ENCODE measurements around the gene COL8A1.

Gene COL8A1

DNA sequence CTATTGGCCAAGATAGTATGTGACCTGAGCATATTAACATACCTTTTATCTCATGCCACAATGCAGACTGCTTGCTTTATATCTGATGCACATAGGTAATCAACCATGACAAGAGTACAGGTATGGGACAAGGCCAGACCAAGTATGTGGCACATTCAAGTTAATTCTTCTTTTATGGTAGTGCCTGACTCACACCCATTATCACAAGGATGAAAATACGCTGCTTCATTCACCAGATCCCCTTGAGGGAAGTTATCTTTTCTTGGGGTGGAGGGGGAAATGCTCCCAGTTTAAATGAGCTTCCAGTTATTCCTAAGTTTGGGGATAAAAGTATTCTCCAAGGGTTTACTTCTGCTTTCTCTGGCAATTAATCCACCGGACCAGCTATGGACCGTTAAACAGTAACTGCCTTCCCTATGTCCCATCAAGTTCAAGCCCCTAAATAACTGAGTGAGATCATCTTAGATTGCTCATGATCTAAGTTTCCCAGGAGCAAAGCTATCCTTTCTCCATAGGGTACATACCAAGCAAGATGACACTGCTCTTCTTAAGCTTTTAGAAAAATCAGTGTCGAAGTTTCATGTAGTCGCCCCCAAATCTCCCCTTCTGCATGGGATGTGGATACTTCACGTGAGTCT lies 1.9 kb downstream of the COL8A1 start:
- no peak for DNase-seq

DNA sequence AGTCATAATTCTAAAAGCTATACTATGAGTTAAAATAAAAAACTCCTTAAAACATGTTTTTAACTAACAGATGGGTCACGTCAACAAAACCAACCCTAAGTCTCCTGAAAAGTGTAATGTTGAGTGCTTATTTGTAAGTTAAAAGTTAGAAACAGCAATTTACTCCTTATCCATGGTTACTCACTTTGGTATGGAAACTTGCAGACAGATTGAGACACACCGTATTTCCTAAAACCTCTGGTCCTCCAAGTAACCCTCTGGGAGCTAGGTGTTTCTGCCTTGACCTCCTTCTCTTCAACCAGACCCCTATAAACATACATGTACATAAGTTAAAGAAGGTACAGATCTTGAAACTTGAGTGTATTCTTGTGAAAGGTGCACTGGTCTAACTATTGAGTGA lies 3.1 kb downstream of the COL8A1 start:
- DNase-seq, result no peak

DNA sequence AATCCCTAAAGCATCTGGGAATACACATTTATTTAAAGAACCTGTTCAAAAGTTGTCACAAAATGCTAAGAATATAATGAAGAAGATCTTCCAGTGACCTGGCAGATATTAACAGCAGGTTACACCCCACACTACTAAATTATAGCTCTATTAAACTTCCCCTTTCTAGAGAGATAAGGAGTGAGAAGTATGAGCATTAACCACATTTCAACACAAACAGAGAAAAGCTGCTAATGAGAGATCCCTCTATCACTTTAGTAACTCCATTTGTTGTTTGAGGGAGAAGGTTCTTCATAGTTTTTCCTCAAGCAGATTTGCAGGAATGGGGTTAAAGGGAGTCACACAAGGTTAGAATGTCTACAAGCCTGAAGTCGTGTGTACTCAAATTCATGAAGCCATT lies 3.6 kb downstream of the COL8A1 start:
- no peak for DNase-seq

DNA sequence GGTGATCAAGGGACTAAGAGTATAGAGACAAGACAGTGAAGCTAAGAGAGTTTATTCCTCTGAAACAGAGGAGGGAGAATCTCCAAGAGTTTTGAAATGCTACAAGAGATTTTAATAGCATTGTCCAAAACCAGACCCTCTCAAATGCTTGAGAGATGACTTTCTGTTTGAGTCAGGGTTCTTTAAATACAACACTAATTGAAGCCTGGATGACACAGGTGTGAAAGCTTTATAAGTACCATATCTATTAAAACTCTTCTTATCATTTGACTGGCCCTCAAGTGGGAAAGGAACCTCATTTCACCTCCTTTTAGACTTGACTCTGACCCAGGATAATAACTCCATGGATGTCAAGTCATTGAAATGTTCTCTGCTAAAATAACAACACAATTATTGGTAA lies 5.6 kb downstream of the COL8A1 start:
- DNase-seq, result no peak

DNA sequence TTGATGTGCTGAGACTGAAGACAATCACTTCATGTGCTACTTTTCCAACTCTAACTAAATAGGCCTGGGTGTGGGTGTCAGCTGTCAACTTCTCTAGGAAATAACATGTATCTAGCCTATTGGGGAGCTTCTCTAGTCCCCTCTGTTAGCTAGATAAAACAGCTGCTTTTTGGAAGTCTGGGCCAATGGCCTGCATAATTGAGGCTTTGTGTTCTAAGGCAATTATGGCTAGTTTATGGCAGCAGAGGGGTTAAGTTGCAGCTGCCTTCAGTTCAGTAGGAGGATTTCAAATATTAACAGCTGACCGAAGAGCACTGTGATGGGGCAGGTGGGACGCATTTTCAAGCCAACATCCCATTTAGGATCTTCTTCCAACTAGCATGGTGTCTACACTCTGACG lies 6.4 kb downstream of the COL8A1 start:
- no peak for DNase-seq

DNA sequence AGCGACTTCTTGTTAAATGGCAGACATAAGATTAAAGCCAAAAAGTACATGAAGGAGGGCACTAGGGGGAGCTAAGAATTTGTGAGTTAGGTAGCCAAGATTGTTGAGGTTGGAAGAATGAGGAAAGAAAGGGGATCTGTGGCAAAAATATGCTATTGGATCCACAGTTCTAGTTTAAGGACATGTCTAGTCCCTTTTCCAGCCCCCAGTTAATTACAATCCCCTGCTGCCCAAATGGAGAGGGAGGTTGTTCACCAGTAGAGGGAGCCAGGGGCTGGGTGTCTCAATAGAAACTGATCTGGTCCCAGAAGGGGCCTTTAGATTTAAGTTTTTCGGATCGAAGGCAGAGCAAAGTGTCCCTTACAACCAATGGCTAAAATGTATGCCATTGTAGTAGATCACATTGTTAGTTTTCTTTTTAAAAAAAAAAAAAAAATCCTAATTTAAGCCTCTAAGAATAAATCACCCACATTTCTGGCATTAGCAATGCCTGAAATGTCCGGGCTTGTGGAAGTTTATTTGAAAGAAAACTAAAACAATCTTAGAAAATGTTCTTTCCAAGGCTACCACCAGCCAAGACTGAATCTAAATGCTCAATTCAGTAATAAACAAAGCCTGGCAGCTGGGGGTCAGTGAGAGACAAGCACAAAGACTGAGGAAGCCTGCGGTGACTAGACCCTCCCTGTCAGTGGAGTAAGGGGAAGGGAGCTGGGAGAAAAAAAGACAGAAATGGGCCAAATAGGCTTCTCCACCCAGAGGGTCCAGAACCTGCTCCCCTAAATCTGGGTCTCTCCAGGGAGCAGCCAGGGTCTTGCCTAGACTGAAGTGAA lies 7.1 kb downstream of the COL8A1 start:
- DNase-seq, result no peak

DNA sequence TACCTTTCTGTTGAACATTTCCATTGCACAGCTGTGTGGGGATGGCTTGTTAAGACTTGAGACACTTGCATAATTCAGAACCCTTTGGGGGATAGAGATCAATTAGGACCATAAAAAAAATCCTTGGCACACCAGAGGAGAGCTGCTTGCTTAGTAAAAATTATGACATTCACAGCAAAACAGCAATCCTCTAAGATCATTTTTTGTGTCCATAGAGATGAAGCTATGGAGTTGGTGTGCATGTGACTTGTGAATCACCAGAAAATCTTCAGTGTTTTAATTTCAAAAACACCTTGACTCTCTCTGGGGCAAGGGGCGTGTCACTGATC lies 7.7 kb downstream of the COL8A1 start:
- DNase-seq, result no peak

DNA sequence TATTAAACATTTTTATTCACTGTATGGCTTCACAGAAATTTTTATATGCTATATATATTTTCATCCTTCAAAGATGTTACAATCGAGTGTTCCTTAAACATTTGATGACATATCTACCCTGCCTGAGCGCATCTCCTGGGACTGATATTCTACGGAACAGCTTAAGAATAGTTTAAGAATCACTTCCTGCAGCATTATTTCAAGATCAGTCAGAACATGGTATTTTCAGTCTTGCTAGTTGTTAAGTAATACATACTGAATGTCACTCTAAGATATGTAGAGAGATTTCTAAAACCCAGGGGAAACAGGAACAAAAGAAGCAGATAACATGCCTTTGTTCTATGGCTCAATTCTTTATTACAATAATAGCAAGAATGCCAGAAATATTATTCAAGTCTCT lies 8.7 kb downstream of the COL8A1 start:
- no peak for DNase-seq

DNA sequence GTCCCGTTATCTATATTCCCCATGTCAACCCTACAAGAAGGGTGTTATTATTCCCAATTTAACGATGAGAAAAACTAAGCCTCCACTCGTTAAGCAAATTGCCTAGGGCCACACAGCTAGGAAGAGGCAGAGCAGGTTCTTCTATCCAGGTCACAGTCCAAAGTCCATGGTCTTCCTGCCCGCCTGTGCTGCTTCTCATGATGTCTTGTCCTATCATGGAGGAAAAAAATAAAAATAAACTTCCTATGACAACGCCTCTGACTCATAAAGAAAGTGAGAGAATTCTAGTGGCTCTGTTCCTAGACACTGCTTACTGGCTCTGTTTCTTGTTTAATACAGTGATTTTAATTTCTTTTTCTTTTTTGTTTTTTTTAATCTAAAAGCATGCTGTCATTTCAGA lies 9.7 kb downstream of the COL8A1 start:
- DNase-seq, result no peak

DNA sequence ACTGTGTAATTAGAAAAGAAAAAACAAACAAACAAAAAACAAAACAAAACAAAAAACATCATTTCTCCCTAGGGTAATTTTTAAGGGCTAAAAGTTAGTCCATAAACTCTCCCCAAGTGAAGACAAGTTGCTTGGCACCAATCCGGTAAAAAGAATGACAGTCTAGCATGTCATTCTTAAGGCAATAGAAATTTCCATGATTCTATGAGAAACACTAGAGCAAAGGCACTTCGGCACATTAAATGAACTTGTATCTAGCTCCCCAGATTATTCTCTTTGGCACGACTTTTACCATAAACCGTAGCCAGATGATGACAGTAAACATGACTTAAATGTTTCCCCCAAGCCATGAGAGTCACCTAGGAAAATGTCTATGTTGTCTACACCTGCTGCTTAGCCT lies 10.1 kb downstream of the COL8A1 start:
- no peak for DNase-seq

DNA sequence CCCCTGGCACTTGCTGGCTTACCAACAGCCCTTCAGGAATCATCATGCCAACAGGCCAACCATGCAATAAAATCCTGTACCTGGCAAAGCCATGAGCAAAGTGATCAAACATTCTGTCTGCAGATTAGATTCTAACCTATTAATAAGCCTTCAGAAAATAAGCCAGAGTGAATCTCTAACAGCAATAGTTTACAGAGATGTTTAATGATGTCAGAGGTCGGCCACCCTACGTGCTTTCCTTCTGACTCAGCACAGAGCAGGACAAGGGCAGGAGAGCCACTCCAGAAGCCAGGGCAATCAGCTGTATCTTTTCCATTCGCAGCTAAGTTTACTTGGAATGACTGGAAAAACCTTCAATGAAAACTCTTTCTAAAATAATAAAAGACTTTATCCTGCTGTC lies 13.1 kb downstream of the COL8A1 start:
- no peak for DNase-seq

DNA sequence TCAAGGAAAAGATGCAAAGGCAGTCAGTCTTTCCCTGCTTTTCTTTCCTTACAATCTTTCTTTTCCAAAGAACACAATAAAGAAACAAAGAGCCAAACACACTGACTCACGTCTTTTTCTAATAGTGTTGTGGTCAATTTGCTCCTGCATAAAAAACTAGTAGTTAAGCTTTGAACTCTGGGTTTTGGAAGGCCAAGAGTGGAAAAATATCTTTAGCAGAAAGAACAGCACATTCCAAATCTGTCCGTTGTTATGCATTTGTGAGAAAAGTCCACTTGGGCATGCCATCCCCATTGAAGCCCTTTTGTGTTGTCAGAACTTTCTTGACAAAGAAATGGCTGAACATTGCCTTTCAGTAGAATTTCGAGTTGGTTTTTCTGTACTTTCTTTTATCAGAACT lies 18.2 kb downstream of the COL8A1 start:
- DNase-seq, result no peak

DNA sequence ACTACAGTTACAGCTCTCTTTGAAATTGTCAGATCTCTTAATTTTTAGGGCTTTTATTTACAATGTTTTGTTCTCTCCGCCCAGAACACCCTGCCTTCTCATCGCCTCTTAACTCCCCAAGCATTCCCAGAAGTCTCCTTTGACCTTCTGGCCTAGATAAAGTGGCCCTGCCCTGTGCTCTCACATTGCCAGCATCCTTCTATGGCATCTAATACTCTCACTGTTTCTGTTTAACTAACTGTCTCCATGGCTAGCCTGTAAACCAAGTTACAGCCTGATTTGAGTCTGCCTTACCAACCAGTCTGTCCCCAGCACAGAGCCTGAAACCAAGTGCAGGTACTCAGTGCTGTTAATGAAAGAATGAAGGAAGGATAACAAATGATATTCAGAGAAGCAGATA lies 19.9 kb downstream of the COL8A1 start:
- DNase-seq, result no peak

DNA sequence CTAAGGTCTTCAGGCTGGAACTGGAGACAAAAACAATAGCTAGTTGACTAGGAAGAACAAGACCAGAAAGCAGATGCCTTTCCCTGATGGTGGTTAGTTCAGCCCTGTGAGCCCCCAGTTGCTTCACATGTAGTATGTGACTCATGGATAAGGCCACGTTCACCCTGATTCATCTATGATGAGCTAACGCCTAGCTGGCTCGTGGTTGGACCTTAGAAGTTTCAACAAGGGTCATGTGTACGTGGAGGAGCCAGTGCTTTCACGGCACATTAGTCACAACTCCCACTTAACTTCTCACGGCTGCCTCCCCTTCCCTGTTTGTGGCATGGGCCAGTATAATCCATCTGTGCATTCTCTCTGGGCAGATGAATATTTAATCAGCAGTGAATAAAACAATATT lies 20.6 kb downstream of the COL8A1 start:
- no peak for DNase-seq

DNA sequence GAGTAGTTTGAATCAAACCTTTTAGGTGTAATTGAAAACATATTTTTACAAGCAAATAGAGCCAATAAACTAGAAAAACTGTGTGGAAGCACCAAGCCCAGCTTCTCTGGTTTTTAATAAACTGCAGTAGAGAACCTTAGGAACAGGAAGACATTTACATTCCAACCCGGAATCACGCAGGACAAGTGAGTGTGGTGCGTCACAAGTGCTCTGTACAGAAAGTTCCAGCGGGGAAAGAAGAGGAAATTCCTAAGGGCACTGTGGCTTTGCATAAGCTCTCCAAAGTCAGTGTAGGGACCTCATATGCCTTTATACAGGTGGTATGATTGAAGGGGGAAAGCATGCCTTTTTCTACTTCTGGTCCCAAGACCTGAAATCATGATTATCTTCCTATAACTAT lies 21.6 kb downstream of the COL8A1 start:
- DNase-seq, result no peak

DNA sequence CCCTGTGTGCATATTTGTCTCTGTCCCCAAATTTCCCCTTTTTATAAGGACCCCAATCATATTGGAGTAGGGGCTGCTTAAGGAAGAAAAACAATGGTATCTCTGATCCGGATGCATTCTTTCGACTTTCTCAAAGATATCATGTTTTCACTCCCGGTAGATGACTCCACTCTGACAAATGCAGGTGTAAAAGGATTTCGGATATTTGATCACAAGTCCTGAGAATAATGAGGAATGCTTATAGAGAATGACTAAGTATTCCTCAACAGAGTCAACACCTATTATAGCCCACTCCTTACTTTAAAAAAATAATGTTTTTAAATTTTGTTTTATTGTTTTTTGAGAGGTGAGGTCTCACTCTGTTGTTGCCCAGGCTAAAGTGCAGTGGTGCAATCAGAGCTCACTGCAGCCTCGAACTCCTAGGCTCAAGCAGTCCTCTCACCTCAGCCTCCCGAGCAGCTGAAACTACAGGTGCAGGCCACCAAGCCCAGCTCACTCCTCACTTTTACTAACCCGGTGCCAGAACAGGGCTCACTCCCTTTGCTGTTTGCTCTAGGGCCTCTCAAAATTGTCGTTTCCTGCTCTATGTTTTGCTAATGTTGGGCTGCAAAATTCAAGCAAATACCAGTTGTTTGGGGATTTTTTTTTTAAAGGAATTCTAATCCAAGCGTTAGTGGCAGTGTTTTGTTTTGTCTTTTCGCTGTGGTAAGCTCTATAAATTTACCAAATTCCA lies 24.6 kb downstream of the COL8A1 start:
- DNase-seq, result no peak

DNA sequence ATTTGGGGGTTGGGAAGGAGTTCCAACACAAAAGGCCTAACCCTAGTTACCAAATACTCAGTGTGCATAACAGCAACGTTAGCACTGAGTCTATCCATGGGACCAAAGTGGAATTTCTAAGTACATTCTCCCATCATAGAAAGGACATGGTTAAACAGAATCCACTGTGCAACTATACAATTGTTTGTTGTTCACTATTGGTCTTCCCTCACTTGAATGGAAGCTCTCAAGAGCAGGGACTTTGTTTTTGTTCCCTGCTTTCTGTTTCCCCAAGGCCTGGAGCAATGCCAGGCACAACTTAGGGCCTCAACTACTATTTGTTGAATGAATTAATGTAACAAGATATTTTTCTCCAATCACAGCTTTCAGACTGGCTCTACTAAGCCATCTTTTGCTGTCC lies 25.6 kb downstream of the COL8A1 start:
- no peak for DNase-seq

DNA sequence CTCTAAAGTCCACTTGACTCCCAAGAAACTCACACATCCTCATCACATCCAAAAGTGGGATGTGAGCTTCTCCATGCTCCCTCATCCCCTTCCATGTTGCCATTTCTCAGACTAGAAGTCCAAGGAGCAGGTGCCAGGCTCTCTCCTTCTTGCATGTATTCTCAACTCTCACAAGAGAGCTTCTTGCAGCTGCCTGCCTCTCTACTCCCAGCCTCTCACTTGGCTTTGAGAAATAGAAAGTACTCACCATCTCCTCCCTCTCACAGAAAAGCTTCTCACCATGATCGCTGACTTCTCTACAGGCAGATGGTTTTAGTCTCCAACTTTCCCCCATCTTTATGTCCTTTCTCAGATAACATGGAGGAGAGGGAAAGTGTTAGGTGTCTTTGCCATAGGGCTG lies 26.6 kb downstream of the COL8A1 start:
- no peak for DNase-seq

DNA sequence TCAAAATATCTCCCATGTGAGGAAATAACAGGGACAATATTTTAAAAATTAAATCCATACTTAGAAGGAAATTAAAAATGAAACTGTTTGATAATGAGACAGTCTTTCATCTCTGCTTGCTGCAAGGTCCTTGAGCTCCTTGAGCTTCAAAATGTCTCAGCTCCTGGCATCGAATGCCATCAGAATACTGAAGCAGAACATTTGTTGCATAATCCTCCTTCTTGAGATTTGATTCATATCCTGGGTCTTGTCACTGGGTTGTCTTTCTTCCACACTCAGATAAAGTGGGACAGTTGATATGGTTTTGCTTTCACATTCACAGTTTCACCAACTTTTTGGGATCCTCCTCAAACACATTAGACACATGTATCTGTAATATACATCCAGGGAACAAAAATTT lies 27.8 kb downstream of the COL8A1 start:
- no peak for DNase-seq

DNA sequence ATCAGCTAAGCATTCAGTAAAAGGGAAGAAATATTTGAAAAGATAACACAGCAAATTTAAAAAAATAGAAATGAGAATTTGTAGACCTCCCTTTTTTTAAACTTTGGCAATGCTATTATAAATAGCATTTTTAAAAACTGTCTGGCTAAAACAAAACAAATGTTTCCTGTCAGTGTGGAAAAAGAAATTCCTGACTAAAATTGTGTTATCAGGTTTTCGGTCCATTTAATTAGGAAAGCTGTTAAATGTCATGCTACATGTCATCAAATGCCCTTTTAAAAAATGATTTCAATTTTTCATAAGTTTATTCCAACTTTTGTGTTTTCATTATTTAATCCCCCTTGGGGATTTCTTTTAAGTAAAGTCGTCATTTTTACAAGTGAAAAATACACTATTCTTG lies 29.6 kb downstream of the COL8A1 start:
- DNase-seq, result no peak

DNA sequence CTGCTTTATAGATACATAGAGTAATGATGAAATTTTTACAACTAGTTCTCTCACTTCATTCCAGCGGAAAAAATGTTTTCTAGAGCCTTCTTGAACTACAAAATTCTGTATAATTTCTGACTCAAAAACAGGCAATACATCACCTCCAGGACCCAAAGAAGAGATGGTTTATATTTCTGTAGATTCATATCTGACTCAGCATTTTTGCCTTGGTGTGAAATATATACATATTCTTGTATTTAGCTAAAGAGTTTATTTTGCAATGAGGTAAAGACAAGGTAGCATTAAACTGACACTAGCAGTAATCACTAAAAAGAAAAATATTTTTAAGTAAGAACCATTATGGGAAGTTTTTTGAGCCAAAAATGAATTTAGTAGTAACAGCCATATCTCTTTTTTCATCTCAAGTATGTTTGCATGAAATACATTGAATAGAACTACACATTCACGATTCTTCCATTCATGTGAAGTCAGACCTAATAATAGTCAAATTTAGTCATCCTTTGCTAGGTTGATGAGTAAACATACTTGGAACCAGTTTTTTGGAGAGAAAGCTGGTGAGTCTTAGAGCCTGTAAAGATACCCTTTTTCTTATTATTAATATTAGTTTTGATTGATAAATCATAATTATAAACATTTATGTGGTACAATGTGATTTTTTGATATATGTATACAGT lies 31.6 kb downstream of the COL8A1 start:
- DNase-seq, result no peak

DNA sequence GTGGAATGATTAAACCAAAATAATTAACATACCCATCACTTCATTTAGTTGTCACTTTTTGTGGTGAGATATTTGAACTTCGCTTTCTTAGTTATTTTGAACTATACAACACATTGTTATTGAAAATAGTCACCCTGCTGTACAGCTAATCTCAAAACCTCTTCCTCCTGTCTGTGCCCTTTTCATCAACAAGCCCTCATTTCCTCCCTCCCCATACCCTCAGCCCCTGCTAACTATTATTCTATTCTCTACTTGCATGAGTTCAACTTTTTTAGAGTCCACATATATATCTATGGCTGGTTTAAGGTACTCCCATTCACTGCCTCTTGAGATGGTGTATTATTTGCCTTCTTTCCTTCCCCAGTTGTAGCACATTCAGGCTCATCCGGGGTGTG lies 32.2 kb downstream of the COL8A1 start:
- DNase-seq, result no peak

DNA sequence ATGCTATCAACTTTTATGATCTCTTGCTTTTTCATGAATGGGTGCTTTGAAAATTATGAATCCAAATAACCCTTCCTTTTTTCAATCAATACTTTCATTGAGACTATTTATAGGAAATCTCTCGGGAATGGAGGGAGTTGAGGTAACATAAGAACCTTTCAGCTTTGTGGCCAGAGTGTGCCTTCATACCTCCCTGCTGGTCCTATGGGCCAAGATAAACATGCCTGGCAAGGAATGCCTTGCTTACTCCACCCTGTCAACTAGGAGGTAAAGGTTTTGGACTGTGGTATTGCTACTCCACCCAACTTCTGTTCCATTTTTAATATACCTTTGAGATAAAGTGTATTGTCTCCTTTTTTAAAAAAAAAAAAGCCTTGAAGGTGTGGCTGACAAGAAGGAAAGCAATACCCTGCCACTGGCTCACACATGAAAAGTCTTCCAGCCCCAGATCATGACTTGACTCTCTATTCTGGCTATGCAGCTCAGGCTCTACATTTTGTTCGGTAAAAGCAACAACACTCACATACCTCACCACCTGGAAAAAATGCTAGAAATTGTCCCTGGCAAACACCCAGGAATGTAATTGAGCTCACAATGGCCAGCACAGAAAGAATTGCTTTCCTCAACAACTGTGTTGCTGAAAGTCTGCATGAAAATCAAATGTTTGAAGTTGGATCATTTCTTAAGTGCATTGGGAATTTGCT lies 35.8 kb downstream of the COL8A1 start:
- DNase-seq, result no peak
